Stimulated activated CD4-positive, alpha-beta T cell treated with anti-CD3 and anti-CD28 coated beads, Interleukin-1b, Interleukin-23, amount 100 ng/mL, for 48 hours (primary cell): Measurements from ENCODE around the gene RTF1.

Source experiments
- DNase-seq: peaks from one replicate; pipeline ENCODE4 v3.0.0-alpha.2; 2020

Gene RTF1

DNA sequence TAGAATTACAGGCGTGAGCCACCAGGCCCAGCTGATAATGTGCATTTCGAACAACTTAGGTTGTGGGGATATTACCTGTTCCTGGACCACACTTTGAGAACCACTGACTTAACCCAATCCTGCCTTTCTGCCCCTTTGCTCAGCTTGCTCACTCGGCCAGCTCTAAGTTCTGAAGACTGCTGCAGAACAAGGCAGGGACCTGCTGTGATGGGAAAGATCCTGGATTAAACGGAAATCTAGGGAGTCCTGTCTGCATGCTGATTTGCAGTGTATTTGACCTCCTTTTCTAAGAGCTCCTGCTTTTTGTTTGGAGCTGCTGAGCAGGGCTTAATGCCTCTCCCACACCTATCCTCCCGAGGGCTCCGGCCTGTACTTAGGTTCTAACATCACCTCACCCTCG is 93.8 kb downstream of the RTF1 start:
- DNase-seq, result no peak

GRCh38 chr15:41511331-41511898 is 94.5 kb downstream of the RTF1 start:
- no peak for DNase-seq

DNA sequence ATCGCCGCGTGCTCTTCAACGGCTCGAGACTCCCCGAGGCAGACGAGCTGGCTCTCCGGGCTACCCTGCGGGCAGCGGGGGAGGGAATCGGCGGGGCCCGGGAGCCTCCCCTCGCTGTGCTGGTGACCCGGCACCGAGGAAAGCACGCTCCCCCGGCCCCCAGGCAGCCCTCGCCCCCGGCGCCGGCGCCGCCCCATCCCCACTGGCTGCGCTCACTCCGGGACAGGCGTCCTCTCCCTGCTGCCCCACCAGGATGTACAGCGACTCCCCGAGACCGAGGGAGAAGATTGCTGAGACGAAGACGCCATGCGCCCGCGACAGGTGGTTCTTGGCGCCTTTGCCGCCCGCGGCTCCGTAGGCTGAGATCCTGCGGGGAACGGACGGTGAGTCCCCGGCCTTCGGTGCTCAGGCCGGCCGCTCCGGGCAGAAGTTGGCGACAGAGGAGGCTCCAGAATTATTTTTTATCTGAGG is 95.0 kb downstream of the RTF1 start:
- DNase-seq, result no peak

GRCh38 chr15:41512512-41512939 is 95.6 kb downstream of the RTF1 start:
- DNase-seq, result no peak

DNA sequence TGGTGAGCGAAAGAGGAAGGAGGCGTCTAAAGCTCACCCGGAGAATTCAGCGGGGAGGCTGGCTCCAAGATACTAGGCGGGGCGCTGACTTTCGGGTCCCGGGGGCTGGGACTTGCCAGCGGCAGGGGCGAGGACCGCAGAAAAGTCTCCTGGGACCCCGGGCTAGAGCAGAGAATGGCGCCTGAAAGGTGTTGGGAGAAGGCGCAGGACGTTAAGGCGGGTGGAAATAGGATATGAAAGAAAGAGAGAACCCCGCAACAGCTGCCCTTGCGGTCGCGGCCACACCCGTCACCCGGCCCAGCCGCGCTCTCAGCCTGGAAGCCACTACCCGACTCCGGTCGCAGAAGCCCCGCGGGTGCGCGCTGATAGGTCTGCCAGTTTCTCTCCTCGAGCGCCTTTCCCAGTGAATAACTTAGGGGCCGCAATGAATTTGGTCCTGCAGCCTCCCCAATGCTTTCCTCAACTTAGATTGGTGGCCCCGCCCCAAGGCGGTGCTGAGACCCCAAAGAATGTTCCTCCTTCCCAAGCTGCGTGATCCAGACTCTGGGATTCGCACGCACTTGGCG is 96.1 kb downstream of the RTF1 start:
- no peak for DNase-seq

DNA sequence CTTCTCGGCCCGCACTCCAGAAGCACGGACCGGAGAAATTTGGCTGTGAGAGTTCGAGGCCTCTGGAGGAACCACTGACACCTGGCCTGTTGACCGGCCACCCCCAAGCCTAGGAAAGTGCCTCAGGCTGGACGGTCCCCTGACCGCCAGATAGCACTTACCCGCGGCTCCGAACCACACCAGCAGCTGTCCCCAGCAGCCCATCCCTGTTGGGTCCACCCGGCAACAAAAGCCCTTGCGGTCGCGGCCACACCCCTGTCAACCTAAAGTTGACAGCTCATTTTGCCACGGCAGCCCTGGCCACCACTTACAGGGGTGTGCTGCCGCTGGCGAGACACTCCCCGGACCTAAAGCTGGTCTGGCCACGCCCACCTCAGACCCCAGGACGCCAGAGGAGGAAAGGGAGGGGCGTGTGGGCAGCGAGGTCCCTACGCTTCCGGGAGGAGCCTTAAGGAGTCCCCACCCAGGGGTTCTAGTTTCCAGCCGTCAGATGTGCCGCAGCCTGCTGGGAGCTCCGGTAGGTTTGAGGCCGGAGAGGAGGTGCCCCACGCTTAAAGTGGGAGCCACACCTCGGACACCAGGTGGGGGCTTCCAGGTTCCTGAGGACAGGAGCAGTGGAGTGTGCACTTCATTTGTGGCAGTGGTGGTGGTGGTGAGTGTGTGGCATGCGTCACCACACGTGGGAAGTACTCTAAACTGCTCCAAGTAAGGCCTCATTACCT is 96.8 kb downstream of the RTF1 start, which contains the start of gene LTK:
Gene LTK, minus strand, starts transcription at position 322 of the 722 bp plus-strand sequence. Its CDS starts 118 bp downstream, at position 204.
- DNase-seq, result no peak

DNA sequence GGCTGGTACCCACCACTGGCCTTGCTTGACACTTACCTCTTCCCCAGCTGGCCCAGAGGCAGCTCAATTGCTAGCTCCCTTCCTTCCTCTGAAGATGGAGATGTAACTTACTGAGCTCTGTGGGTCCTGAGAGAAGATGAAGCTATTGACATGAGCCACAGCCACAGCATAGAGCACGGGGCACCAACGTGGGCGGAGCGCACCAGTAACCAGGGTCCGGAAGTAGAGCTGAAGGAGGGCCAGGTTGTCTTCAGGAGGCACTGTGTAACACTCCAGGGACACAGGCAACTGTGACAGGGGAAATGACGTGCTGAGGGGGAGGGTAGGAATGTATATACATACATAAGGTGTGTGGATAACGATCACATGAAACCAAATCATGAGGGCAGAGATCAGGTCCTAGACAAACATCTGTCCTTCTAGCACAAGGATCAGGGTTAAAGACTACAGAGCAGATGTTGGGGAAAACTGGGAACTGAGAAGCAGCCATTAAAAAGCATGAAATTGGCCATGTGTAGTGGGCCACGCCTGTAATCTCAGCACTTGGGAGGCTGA is 101.1 kb downstream of the RTF1 start:
- DNase-seq, result no peak

DNA sequence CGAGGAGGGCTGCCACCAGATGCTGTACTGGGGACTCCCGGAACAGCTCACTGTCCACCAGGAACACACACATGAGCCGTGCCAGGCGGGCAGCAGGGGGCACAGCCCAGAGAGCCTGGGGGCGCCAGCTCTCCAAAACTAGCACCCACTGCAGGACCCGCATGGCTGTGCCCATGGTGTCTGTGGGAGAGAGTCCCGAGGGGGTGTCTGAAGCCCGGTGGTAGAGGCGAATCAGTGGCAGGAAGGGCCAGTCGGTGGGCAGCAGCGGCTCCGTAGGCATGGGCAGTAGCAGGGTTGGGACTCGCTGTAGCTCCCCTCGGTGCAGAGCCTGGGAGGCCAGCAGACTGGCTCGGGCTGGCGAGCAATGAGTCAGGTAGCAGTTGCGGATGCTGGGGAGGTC is 103.7 kb downstream of the RTF1 start:
- DNase-seq, result no peak

- DNase-seq, result no peak
These were observed 104.7 kb downstream of the RTF1 start for GRCh38 chr15:41521614-41522013.

DNA sequence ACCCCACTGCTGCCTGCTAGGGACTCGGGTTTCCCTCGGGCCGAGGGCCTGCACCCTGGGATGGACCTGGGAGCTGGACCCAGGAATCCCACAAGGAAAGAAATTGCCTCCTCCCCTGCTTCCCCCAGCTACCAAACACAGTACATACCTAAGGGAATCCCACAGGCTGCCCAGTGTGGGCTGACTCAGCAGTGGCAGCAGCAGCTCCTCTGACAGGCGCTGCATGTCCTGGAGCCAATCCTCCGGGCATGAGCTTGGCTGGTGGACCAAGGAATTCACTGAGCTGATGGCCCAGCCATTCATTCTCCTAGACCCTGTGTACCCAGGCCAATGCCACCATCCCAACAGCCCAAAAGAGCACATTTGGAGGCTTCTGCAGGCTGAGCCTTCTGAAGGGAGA is 106.2 kb downstream of the RTF1 start:
- no peak for DNase-seq

DNA sequence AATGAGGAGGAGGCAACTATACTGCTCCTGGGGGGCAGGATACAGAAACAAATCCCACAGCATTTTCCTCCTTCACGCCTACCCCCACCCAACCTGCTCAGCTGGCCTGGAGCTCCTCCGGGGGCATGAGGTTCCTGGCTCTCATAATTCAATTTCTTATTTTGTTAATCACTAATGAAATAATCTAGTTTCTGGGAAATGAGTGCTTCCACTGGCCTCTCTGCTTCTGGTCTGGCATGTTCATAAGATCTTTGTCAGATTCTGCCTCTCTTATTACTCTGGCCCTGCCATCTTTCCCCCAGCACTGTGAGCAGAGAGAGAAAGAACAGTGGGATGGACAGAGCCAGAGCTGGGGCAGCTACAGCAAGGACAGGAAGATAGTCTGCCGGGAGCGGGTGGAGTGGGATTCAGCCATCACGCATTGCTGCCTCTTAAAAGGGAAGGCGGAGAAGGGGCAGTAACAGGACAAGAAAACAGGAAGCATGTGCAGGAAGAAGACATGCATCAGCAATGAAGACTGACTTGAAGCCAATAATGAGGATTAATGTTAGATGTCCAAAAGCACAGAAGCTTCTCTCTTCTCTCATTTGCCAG is 113.6 kb downstream of the RTF1 start:
- no peak for DNase-seq
